ENCODE data around the gene CRYGC.
"Not testable (repeated sequence)": the region's sequence is repeated elsewhere in the genome, so short reads cannot be mapped to it uniquely, and the experiment has no call there.

Gene CRYGC

GRCh38 chr2:208139447-208139846 is 9.8 kb upstream of the CRYGC start:
- no peak for DNase-seq (ENCODE audit: low read depth in 2 of 2)
- H3K4me3 ChIP-seq (replicated peaks in 1 of 2; ENCODE audit: low read depth in 2 of 2, low read length in 2 of 2): no peak overlapping the region
- TF ChIP-seq CTCF (IDR thresholded peaks at IDR 0.05; ENCODE audit: low read depth, low read length): no peak

GRCh38 chr2:208138334-208138733 is 8.7 kb upstream of the CRYGC start:
- not testable (repeated sequence) for H3K4me3 ChIP-seq (replicated peaks in 1 of 2; ENCODE audit: low read depth in 2 of 2, low read length in 2 of 2); DNase-seq (ENCODE audit: low read depth in 2 of 2)

- no peak for DNase-seq (ENCODE audit: low read depth in 2 of 2)
- no peak for TF ChIP-seq CTCF (IDR thresholded peaks at IDR 0.05; ENCODE audit: low read depth, low read length)
- no peak overlapping the region for H3K4me3 ChIP-seq (replicated peaks in 1 of 2; ENCODE audit: low read depth in 2 of 2, low read length in 2 of 2)
These were observed 7.1 kb upstream of the CRYGC start for GRCh38 chr2:208136716-208137094.

GRCh38 chr2:208135794-208136715 is 6.4 kb upstream of the CRYGC start:
- no peak for DNase-seq (ENCODE audit: low read depth in 2 of 2)
- no peak for TF ChIP-seq CTCF (IDR thresholded peaks at IDR 0.05; ENCODE audit: low read depth, low read length)
- no peak overlapping the region for H3K4me3 ChIP-seq (replicated peaks in 1 of 2; ENCODE audit: low read depth in 2 of 2, low read length in 2 of 2)

GRCh38 chr2:208134928-208135586 is 5.4 kb upstream of the CRYGC start:
- H3K4me3 ChIP-seq (replicated peaks in 1 of 2; ENCODE audit: low read depth in 2 of 2, low read length in 2 of 2): no peak overlapping the region
- TF ChIP-seq CTCF (IDR thresholded peaks at IDR 0.05; ENCODE audit: low read depth, low read length): no peak
- DNase-seq (ENCODE audit: low read depth in 2 of 2): no peak

GRCh38 chr2:208130712-208131110 is 1.1 kb upstream of the CRYGC start:
- no peak for TF ChIP-seq CTCF (IDR thresholded peaks at IDR 0.05; ENCODE audit: low read depth, low read length)
- no peak overlapping the region for H3K4me3 ChIP-seq (replicated peaks in 1 of 2; ENCODE audit: low read depth in 2 of 2, low read length in 2 of 2)
- DNase-seq (ENCODE audit: low read depth in 2 of 2): no peak

GRCh38 chr2:208128136-208128535 is 1.5 kb downstream of the CRYGC start:
- DNase-seq (ENCODE audit: low read depth in 2 of 2): no peak
- no peak overlapping the region for H3K4me3 ChIP-seq (replicated peaks in 1 of 2; ENCODE audit: low read depth in 2 of 2, low read length in 2 of 2)
- TF ChIP-seq CTCF (IDR thresholded peaks at IDR 0.05; ENCODE audit: low read depth, low read length): no peak
